ENCODE measurements around the gene SLC25A34.

DNA sequence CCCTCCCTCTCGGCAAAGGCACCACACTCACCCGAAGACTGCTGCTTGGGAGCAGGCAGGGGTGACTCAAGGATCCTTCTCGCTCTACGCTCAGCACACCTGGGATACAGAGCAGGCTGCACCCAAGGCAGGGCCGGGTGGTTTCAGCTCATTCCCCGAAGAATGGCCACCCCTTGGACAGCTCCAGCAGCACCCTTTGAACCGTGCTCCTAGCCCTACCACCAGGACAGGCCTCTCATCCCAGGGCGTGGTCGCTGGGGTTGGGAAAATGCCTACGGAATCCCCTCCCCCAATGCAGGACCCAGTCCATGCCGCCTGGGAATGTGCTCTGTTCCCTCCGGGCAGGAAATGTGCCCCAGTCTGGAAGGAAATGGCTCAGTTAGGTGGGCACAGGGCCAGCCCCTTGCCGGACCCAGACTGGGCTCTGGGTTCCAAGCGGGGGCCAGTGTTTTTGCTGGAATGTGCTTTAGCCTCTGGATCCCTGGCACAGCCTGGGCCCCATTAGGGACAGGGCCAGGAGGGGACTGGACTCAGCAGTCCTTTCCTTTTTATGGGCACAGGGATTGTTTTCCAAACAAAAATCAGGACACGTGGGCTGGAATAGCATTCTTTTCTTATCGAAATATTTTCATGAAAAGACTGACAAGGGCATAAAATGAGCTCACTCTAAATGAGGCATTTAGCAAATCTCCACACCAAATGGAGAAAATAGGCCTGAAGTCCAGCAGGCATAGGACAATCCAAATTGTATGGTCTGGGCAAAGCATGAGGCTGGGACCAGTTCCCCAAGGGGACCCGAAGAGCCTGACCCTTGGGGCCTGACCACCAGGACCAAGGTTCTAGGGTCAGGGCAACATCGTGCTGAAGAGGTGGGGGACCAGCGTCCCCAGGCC is 13.6 kb downstream of the SLC25A34 start:
- TF ChIP-seq, protein P1, sequence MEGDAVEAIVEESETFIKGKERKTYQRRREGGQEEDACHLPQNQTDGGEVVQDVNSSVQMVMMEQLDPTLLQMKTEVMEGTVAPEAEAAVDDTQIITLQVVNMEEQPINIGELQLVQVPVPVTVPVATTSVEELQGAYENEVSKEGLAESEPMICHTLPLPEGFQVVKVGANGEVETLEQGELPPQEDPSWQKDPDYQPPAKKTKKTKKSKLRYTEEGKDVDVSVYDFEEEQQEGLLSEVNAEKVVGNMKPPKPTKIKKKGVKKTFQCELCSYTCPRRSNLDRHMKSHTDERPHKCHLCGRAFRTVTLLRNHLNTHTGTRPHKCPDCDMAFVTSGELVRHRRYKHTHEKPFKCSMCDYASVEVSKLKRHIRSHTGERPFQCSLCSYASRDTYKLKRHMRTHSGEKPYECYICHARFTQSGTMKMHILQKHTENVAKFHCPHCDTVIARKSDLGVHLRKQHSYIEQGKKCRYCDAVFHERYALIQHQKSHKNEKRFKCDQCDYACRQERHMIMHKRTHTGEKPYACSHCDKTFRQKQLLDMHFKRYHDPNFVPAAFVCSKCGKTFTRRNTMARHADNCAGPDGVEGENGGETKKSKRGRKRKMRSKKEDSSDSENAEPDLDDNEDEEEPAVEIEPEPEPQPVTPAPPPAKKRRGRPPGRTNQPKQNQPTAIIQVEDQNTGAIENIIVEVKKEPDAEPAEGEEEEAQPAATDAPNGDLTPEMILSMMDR (IDR thresholded peaks at IDR 0.05; ENCODE audit: insufficient read depth, low read length) = no peak
- TF ChIP-seq POLR2AphosphoS5 (IDR thresholded peaks at IDR 0.05; ENCODE audit: low read depth) (no peak), GABPA (IDR thresholded peaks at IDR 0.05; ENCODE audit: low read depth) (no peak), SPI1 (IDR thresholded peaks at IDR 0.05; ENCODE audit: borderline replicate concordance, low read depth) (no peak)
- TF ChIP-seq, protein P2, sequence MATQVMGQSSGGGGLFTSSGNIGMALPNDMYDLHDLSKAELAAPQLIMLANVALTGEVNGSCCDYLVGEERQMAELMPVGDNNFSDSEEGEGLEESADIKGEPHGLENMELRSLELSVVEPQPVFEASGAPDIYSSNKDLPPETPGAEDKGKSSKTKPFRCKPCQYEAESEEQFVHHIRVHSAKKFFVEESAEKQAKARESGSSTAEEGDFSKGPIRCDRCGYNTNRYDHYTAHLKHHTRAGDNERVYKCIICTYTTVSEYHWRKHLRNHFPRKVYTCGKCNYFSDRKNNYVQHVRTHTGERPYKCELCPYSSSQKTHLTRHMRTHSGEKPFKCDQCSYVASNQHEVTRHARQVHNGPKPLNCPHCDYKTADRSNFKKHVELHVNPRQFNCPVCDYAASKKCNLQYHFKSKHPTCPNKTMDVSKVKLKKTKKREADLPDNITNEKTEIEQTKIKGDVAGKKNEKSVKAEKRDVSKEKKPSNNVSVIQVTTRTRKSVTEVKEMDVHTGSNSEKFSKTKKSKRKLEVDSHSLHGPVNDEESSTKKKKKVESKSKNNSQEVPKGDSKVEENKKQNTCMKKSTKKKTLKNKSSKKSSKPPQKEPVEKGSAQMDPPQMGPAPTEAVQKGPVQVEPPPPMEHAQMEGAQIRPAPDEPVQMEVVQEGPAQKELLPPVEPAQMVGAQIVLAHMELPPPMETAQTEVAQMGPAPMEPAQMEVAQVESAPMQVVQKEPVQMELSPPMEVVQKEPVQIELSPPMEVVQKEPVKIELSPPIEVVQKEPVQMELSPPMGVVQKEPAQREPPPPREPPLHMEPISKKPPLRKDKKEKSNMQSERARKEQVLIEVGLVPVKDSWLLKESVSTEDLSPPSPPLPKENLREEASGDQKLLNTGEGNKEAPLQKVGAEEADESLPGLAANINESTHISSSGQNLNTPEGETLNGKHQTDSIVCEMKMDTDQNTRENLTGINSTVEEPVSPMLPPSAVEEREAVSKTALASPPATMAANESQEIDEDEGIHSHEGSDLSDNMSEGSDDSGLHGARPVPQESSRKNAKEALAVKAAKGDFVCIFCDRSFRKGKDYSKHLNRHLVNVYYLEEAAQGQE (IDR thresholded peaks at IDR 0.05; ENCODE audit: insufficient replicate concordance, low read depth) = no peak

Measured in HL-60 (cell line).